ENCODE measurements around the gene RBM8A.
A peak's percentile ranks its signal among the peaks of the same experiment; 100 is the strongest.

Gene RBM8A

DNA sequence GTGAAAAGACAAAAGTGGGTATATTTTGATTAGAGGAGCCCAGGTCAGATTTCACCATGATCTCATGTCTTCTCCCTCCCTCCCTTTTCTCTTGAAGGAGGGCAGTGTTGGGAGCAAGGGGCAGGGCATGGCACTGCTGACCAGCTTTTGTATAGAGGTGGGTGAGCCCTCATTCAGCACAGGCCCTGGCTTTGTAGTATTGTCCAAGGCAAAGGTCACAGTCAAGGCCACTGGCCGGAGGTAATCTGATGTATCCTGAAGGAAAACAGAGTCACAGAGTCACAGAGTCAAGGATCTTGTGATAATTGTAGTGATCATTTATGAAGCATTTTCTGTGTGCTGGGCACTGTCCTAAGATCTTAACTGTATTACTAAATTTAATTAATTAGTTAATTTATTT lies 29.3 kb downstream of the RBM8A start:
- Histone ChIP-seq H3K9ac (no peak overlapping the region), H3K79me2 (no peaks in the 10 kb centered on the region), H3K27ac (no peak overlapping the region), H3K27me3 (ENCODE audit: control insufficient read depth, insufficient read depth, low read length) (no peaks in the 10 kb centered on the region), H3K9me3 (ENCODE audit: control insufficient read depth, low read length) (no peaks in the 10 kb centered on the region), H3K4me1 (no peaks in the 10 kb centered on the region), H3K36me3 (ENCODE audit: control insufficient read depth, insufficient read depth, low read length) (no peaks in the 10 kb centered on the region), H3K4me2 (ENCODE audit: low read length) (no peak overlapping the region), H3K4me3 (ENCODE audit: low read depth, low read length) (no peak overlapping the region), H2AFZ (no peak overlapping the region)
- TF ChIP-seq, protein P1, sequence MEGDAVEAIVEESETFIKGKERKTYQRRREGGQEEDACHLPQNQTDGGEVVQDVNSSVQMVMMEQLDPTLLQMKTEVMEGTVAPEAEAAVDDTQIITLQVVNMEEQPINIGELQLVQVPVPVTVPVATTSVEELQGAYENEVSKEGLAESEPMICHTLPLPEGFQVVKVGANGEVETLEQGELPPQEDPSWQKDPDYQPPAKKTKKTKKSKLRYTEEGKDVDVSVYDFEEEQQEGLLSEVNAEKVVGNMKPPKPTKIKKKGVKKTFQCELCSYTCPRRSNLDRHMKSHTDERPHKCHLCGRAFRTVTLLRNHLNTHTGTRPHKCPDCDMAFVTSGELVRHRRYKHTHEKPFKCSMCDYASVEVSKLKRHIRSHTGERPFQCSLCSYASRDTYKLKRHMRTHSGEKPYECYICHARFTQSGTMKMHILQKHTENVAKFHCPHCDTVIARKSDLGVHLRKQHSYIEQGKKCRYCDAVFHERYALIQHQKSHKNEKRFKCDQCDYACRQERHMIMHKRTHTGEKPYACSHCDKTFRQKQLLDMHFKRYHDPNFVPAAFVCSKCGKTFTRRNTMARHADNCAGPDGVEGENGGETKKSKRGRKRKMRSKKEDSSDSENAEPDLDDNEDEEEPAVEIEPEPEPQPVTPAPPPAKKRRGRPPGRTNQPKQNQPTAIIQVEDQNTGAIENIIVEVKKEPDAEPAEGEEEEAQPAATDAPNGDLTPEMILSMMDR (IDR thresholded peaks at IDR 0.05), result no peak

DNA sequence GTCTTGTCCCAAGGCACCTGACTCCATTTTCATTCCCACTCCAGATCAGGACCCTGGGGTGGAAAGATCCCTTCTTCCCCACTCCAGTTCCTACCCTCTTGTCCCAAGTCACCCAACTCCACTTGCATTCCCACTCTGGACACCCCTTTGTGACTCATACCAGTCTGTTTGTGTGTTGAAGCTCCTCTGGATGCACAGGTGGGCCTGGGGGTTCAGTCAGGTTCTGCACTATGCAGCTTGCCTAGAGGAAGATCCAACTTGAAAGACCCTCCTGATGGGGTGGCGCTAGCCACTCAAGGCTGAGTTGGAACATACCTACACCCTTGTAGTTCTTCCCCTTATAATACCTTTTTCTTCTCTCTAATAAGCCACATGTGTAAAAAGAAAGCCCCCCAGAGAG lies 31.8 kb downstream of the RBM8A start:
- Histone ChIP-seq H3K4me3 (ENCODE audit: low read depth, low read length) (no peak overlapping the region), H3K9ac (no peak overlapping the region), H3K36me3 (ENCODE audit: control insufficient read depth, insufficient read depth, low read length) (no peaks in the 10 kb centered on the region), H3K4me2 (ENCODE audit: low read length) (no peak overlapping the region), H3K4me1 (peaks cover 5% of the 10 kb centered on the region), H2AFZ (no peak overlapping the region), H3K9me3 (ENCODE audit: control insufficient read depth, low read length) (no peaks in the 10 kb centered on the region), H3K27me3 (ENCODE audit: control insufficient read depth, insufficient read depth, low read length) (no peaks in the 10 kb centered on the region), H3K27ac (no peak overlapping the region), H3K79me2 (no peaks in the 10 kb centered on the region)
- TF ChIP-seq, protein P1 (IDR thresholded peaks at IDR 0.05), result no peak

GRCh38 chr1:145893306-145894055 lies 33.8 kb downstream of the RBM8A start:
- H3K27ac ChIP-seq, result no peak overlapping the region

DNA sequence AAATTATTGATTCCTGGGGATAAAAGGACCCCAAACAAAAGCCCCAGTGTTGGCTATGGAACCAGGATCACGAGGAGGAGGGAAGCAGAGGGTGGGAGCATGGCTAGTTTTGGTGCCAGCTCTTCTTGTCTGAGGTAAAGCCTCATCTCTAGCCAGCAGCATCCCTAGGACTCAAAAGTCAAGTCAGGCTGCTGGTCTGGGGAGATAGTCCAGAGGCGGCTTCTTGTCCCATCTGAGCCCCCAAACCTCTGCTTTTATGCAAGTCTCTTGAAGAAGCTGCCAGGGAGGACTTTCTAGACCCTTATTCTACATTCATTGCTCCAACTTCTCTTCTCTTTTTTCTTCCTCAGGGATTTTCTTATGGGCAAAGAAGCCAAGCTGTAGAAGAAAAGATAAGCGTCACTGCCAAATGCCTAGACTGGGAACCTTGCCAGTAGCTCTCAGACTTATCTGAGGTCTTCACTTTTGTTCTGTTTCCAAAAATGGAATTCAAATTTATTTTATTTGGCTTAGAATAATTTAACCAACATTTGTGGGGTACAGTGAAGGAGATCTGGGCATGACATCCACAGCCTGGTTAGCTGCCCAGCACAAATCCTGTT lies 34.7 kb downstream of the RBM8A start:
- Histone ChIP-seq H2AFZ (peak overlapping the region; percentile 78), H3K4me3 (ENCODE audit: low read depth, low read length) (peak overlapping the region; percentile 2), H3K79me2 (no peaks in the 10 kb centered on the region), H3K27ac (peak overlapping the region; percentile 80), H3K4me2 (ENCODE audit: low read length) (peak overlapping the region; percentile 46), H3K36me3 (ENCODE audit: control insufficient read depth, insufficient read depth, low read length) (no peaks in the 10 kb centered on the region), H3K9me3 (ENCODE audit: control insufficient read depth, low read length) (no peaks in the 10 kb centered on the region), H3K27me3 (ENCODE audit: control insufficient read depth, insufficient read depth, low read length) (no peaks in the 10 kb centered on the region), H3K4me1 (peaks cover 5% of the 10 kb centered on the region), H3K9ac (no peak overlapping the region)
- TF ChIP-seq, protein P1 (IDR thresholded peaks at IDR 0.05), result no peak

More at GRCh38 chr1:145893306-145894055, 33.8 kb downstream of the RBM8A start:
- Histone ChIP-seq H3K27me3 (ENCODE audit: control insufficient read depth, insufficient read depth, low read length) (no peaks in the 10 kb centered on the region), H3K9me3 (ENCODE audit: control insufficient read depth, low read length) (no peaks in the 10 kb centered on the region), H3K9ac (no peak overlapping the region), H2AFZ (no peak overlapping the region), H3K4me3 (ENCODE audit: low read depth, low read length) (no peak overlapping the region), H3K4me1 (peaks cover 5% of the 10 kb centered on the region), H3K4me2 (ENCODE audit: low read length) (no peak overlapping the region), H3K79me2 (no peaks in the 10 kb centered on the region), H3K36me3 (ENCODE audit: control insufficient read depth, insufficient read depth, low read length) (no peaks in the 10 kb centered on the region)
- TF ChIP-seq, protein P1 (IDR thresholded peaks at IDR 0.05), result no peak
